GM10847 (cell line): ENCODE data around the gene GMPR.

Source experiments
- POLR2A ChIP-seq: IDR thresholded peaks from 2 replicates; pipeline ENCODE4 v1.6.1; 2011; ENCODE audit not compliant: insufficient read length; ENCODE audit errors: extremely low read depth

Gene GMPR

GRCh38 chr6:16257999-16258708 is 19.8 kb downstream of the GMPR start:
- TF ChIP-seq POLR2A: no peak

- TF ChIP-seq POLR2A: no peak
These were observed 20.3 kb downstream of the GMPR start for GRCh38 chr6:16258709-16259075.

GRCh38 chr6:16264785-16265184 is 26.4 kb downstream of the GMPR start:
- no peak for TF ChIP-seq POLR2A

- TF ChIP-seq POLR2A: no peak
These were observed 27.3 kb downstream of the GMPR start for GRCh38 chr6:16265351-16266341.

GRCh38 chr6:16267428-16268263 is 29.3 kb downstream of the GMPR start:
- no peak for TF ChIP-seq POLR2A

GRCh38 chr6:16270178-16270794 is 31.9 kb downstream of the GMPR start:
- no peak for TF ChIP-seq POLR2A

- TF ChIP-seq POLR2A: no peak
These were observed 33.0 kb downstream of the GMPR start for GRCh38 chr6:16271428-16271827.

GRCh38 chr6:16272201-16272600 is 33.8 kb downstream of the GMPR start:
- TF ChIP-seq POLR2A: no peak

GRCh38 chr6:16273256-16273655 is 34.9 kb downstream of the GMPR start:
- no peak for TF ChIP-seq POLR2A

- no peak for TF ChIP-seq POLR2A
These were observed 36.1 kb downstream of the GMPR start for GRCh38 chr6:16274483-16274882.

- no peak for TF ChIP-seq POLR2A
These were observed 36.6 kb downstream of the GMPR start for GRCh38 chr6:16274885-16275589.

- TF ChIP-seq POLR2A: no peak
These were observed 39.0 kb downstream of the GMPR start for GRCh38 chr6:16277101-16277981.

GRCh38 chr6:16278048-16278724 is 39.8 kb downstream of the GMPR start:
- no peak for TF ChIP-seq POLR2A

GRCh38 chr6:16278750-16279149 is 40.4 kb downstream of the GMPR start:
- no peak for TF ChIP-seq POLR2A
